GM18526 (cell line): ENCODE data around the gene MND1.

Experiments
- POLR2A ChIP-seq: IDR thresholded peaks from 3 replicates; pipeline ENCODE4 v1.6.1; 2011; ENCODE audit not compliant: insufficient read length; ENCODE audit errors: extremely low read depth

Gene MND1

DNA sequence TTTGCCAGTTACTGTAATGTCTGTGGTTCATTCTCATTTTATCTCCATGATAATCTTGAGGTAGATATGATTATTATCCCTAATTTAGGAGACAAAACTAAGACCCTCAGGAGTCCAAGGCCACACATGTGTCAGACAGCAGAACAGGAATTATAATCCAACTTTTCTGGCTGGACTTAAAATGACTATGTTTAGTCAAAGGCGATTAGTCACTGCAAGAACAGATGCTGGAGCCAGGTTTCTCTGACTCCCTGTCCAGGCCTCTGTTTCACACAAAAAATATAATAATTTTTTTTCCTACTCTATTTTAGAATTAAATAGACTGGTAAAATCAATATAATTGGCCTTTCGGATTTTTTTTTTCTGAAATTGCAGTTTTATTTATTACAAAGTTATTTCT is 64.9 kb downstream of the MND1 start:
- no peak for TF ChIP-seq POLR2A

DNA sequence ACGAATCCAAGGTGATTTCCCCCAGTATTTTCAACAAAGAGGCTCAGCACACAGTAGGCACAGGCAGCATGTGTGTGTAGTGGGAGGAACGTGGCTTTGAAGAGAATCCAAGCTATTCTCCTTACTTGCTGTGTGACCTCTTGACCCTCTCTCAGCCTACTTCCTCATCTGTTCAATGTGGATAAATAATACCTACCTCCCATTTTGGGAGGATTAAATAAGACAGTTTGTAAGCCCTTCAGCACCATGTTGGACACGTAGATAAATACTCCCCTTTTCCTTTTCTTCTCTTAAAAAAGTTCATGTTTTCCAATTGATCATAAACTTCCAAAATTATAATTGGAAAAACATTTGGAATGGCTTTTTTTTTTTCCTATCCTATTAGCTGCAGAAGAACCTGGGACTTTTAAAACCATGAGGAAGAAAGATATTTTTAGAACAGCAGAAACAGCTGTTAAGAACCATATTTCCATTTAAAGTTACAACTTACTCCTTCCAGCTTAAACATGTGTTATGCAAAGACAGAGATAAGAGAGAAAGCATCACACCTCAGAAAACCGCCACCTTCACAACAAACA is 65.5 kb downstream of the MND1 start:
- TF ChIP-seq POLR2A = no peak

DNA sequence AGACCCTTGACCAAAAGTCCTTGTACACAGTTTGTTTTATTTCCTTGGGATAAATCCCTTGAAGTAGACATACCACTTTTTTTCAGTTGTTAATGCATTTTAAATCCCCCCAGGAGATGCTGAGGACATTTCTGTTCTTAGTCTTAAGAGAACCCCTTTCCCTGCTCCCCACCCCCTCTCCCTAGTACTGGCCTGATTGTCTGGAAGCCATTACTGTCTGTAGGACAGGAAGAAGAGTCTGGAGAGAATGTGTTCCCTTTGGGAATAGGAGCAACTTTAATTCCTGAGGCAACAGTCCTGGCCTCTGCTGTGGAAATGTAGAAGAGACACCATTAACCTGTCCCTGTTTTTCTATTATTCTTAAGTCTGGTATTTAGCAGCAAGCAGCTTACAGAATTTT is 69.4 kb downstream of the MND1 start:
- TF ChIP-seq POLR2A = no peak

DNA sequence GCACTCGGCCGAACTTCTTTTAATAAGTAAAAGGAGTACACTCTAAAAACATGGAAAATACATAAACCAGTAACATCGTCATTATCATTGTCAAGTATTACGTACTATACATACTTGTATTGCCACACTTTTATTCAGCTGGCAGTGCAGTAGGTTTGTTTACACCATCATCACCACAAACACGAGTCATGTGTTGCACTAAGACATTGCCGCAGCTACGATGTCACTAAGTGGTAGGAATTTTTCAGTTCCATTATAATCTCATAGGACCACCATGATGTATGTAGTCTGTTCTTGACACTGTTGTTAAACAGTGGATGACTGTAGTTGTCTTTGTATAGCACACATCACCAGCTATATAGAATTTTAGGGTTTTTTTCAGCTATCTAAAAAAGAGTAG is 73.6 kb downstream of the MND1 start:
- TF ChIP-seq POLR2A = no peak

GRCh38 chr4:153418558-153418957 is 74.1 kb downstream of the MND1 start:
- TF ChIP-seq POLR2A = no peak

DNA sequence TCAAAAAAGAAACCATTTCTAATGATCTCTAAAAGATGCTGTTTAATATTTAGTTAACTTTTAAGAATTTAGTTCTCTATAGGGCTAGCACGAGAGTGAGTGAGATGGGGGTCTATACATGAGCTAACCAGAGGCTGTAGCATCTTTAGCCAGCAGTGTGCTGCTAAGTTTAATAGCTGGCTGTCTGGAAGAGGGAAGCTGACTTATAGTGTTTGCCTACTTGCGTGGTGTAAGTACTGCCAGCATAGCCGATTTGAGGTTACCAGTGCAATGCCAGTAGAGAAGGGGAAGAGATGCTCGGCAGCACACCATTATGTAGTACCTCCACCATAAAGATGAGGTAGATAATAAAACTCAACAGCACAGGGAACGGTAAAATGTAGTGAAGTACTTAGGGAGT is 74.5 kb downstream of the MND1 start:
- no peak for TF ChIP-seq POLR2A

DNA sequence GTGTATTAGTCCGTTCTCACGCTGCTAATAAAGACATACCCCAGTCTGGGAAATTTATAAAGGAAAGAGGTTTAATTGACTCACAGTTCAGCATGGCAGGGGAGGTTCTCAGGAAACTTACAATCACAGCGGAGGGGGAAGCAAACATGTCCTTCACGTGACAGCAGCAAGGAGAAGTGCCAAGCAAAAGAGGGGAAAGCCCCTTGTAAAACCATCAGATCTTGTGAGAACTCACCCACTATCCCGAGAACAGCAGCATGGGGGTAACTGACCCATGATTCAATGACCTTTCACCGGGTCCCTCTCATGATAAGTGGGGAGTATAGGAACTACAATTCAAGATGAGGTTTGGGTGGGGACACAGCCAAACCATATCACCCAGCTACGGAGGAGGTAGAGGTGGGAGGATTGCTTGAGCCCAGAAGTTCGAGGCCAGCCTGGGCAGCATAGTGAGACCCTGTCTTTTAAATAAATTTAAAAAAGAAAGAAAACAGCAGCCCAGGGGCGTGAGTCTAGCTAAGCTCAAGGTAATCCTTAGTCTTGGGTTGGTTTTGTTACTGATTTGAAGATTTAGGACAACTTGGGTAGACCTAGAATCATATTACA is 75.3 kb downstream of the MND1 start:
- TF ChIP-seq POLR2A = no peak

GRCh38 chr4:153420361-153420760 is 75.9 kb downstream of the MND1 start:
- TF ChIP-seq POLR2A = no peak

DNA sequence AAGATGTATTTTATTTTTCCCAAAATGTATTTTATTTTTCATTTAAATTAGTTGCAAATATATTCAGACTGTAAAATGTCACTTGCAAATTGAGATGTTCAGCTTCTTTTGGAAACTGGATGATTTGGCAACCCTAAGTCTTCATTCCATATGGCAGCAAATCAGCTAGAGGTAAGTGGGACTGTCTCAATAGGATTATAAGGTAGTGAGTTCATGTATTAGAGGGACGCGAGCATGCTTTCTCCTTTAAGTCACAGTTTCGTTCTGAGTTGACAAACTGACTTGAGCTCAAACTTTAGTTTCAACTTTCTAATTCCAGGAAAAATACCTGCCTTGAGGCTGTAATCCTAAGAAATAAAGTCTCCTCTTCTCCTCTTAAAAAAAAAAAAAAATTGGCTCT is 77.5 kb downstream of the MND1 start:
- no peak for TF ChIP-seq POLR2A

GRCh38 chr4:153426207-153426885 is 81.9 kb downstream of the MND1 start:
- no peak for TF ChIP-seq POLR2A

- TF ChIP-seq POLR2A = no peak
These were observed 83.0 kb downstream of the MND1 start for GRCh38 chr4:153427363-153428071.

GRCh38 chr4:153428941-153429475 is 84.5 kb downstream of the MND1 start:
- TF ChIP-seq POLR2A = no peak

- TF ChIP-seq POLR2A = peak; percentile 28
These were observed 88.7 kb downstream of the MND1 start for GRCh38 chr4:153432965-153433753.

DNA sequence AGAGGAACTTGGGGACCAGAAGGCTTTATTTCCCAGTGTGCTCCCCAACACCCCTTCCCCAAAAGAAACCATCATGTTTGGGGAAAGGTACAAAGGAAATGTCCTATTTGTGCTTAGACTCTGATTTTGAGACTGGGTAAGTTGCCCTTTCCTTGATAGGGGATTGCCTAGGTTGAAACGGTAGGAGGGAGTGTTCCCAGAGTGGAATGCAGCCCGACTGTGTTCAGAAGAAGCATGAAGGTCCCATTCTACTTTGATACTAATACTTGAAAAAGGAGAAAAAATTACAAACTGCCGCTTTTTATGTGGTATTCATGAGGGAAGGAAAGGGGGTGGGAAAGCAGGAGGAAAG is 89.2 kb downstream of the MND1 start:
- peak; percentile 6 for TF ChIP-seq POLR2A

DNA sequence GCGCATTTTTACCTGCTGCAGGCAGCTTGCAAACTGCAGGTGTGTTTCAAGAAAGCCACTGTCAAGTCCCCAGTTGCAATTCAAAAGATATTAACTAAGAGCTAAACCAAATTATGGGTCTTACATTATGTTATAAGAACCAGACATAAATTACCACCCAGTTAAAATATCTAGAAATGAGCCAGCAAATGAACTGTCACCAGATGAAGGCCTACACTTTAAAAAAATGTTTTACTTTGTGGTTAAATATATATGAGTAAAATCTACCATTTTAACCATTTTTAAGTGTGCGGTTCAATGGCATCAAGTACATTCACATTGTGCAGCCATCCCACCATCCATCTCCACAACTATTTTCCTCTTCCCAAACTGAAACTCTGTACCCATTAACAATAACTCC is 89.7 kb downstream of the MND1 start:
- TF ChIP-seq POLR2A = no peak
